DMS114 treated with DMSO at 0.1 percent for 48 hours (cell line): ENCODE measurements around the gene MMP11.

Source experiments
- DNase-seq: peaks from one replicate; lab custom pipeline; 2025; ENCODE audit not compliant: unreplicated experiment; lab: John Stamatoyannopoulos, UW

MMP11 gene

GRCh38 chr22:23829845-23830372 is 57.3 kb downstream of the MMP11 start:
- no peak for DNase-seq

GRCh38 chr22:23831261-23831660 is 58.6 kb downstream of the MMP11 start:
- no peak for DNase-seq

GRCh38 chr22:23831781-23832180 is 59.1 kb downstream of the MMP11 start:
- DNase-seq = no peak

GRCh38 chr22:23832226-23833016 is 59.8 kb downstream of the MMP11 start:
- no peak for DNase-seq

GRCh38 chr22:23833017-23833751 is 60.5 kb downstream of the MMP11 start:
- DNase-seq = no peak
